HepG2 (cell line): ENCODE measurements around the gene HOXB6. TPM values are rescaled to one million over a fixed set of nuclear protein-coding genes. Genes with fewer than 3 reads are reported as not detected.

ENCODE experiments used
- SIX1 ChIP-seq: sonication (generic); formaldehyde crosslinking; IDR thresholded peaks from 2 replicates; pipeline ENCODE4 v1.4.0; 2020; ENCODE audit warnings: missing genetic modification reagents, borderline replicate concordance
- SP5 ChIP-seq: IDR thresholded peaks from 2 replicates; pipeline ENCODE4 v1.6.1; 2016; ENCODE audit warnings: low read depth, borderline replicate concordance
- polyA plus RNA-seq, 8 experiments: library from polyadenylated mRNA; depleted of rRNA in 3 of 8; stranded (reverse) in 7 of 8; unstranded in 1 of 8; fragments of >200 nt; fragmentation: Illumina TruSeq in 4 of 8; extraction: Trizol in 4 of 8; gene quantifications; 2 replicates each; pipeline versions ENCODE4 v1.2.1 to v1.2.3, GENCODE V29; 2011 to 2016; ENCODE audit warnings: low read depth in 4 of 8, missing spikeins in 1 of 8, mixed read lengths in 1 of 8; ENCODE audit not compliant: insufficient read depth in 1 of 8
- total RNA-seq, 5 experiments: library from RNA; depleted of rRNA; stranded (reverse); fragments of >200 nt; fragmentation: Illumina TruSeq; extraction: Trizol; gene quantifications; 2 replicates each; pipeline ENCODE4 v1.2.3, GENCODE V29; 2016; ENCODE audit warnings: low read depth in 1 of 5
- TF ChIP-seq, protein P1 (sequence below): sonication (generic); formaldehyde crosslinking; IDR thresholded peaks from 2 replicates; pipeline ENCODE4 v1.5.0; 2020; ENCODE audit warnings: mild to moderate bottlenecking, missing genetic modification reagents
- TF ChIP-seq, protein P2 (sequence below): sonication (generic); formaldehyde crosslinking; IDR thresholded peaks from 2 replicates; pipeline ENCODE4 v1.9.0; 2021; ENCODE audit warnings: missing genetic modification reagents, borderline replicate concordance
- TF ChIP-seq, protein P3 (sequence below): sonication (generic); formaldehyde crosslinking; IDR thresholded peaks from 2 replicates; pipeline ENCODE4 v1.5.1; 2020; ENCODE audit warnings: mild to moderate bottlenecking, missing genetic modification reagents
- TF ChIP-seq, protein P4 (sequence below): sonication (generic); formaldehyde crosslinking; IDR thresholded peaks from 2 replicates; pipeline ENCODE4 v1.4.0; 2020; ENCODE audit warnings: missing genetic modification reagents, mild to moderate bottlenecking, borderline replicate concordance

Gene HOXB6
- total and polyA plus RNA-seq, 2 of the 13 experiments (the other 11 are each of a cell fraction or from before 2014, with no cell fraction given) = not detected

DNA sequence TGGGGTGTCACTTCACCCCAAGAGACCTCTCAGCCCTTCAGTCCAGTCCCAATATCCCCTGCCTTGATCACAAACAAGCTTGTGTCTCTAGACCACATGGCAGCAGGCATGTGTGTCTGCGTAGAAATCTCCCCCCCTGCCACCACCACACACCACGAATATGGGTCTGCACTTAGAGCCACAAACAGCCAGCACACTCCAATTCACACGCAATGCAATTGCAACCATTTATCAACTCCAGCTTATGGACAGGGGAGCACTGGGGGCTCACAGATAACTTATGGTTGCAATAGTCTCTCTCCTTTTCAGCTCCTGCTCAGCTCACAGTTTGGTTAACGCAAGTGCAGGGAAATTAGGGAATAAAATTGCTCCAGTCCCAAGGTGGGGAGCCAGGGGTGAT lies 18.8 kb upstream of the HOXB6 start (continued):
- TF ChIP-seq, protein P1, sequence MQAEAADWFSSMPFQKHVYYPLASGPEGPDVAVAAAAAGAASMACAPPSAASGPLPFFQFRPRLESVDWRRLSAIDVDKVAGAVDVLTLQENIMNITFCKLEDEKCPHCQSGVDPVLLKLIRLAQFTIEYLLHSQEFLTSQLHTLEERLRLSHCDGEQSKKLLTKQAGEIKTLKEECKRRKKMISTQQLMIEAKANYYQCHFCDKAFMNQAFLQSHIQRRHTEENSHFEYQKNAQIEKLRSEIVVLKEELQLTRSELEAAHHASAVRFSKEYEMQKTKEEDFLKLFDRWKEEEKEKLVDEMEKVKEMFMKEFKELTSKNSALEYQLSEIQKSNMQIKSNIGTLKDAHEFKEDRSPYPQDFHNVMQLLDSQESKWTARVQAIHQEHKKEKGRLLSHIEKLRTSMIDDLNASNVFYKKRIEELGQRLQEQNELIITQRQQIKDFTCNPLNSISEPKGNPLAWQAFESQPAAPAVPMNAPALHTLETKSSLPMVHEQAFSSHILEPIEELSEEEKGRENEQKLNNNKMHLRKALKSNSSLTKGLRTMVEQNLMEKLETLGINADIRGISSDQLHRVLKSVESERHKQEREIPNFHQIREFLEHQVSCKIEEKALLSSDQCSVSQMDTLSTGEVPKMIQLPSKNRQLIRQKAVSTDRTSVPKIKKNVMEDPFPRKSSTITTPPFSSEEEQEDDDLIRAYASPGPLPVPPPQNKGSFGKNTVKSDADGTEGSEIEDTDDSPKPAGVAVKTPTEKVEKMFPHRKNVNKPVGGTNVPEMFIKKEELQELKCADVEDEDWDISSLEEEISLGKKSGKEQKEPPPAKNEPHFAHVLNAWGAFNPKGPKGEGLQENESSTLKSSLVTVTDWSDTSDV = no peak
- TF ChIP-seq, protein P2, sequence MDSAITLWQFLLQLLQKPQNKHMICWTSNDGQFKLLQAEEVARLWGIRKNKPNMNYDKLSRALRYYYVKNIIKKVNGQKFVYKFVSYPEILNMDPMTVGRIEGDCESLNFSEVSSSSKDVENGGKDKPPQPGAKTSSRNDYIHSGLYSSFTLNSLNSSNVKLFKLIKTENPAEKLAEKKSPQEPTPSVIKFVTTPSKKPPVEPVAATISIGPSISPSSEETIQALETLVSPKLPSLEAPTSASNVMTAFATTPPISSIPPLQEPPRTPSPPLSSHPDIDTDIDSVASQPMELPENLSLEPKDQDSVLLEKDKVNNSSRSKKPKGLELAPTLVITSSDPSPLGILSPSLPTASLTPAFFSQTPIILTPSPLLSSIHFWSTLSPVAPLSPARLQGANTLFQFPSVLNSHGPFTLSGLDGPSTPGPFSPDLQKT (CRISPR knock-in tag) = no peak
- no peak for TF ChIP-seq SP5 (CRISPR knock-in tag)
- TF ChIP-seq, protein P3, sequence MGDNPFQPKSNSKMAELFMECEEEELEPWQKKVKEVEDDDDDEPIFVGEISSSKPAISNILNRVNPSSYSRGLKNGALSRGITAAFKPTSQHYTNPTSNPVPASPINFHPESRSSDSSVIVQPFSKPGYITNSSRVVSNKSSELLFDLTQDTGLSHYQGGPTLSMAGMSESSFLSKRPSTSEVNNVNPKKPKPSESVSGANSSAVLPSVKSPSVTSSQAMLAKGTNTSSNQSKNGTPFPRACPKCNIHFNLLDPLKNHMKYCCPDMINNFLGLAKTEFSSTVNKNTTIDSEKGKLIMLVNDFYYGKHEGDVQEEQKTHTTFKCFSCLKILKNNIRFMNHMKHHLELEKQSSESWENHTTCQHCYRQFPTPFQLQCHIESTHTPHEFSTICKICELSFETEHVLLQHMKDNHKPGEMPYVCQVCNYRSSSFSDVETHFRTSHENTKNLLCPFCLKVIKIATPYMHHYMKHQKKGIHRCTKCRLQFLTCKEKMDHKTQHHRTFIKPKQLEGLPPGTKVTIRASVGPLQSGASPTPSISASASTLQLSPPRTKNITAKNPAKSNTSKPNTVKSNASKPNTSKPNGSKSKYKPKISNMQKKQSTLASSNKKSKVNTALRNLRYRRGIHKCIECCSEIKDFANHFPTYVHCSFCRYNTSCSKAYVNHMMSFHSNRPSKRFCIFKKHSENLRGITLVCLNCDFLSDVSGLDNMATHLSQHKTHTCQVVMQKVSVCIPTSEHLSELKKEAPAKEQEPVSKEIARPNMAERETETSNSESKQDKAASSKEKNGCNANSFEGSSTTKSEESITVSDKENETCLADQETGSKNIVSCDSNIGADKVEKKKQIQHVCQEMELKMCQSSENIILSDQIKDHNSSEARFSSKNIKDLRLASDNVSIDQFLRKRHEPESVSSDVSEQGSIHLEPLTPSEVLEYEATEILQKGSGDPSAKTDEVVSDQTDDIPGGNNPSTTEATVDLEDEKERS (CRISPR knock-in tag) = no peak
- TF ChIP-seq, protein P4, sequence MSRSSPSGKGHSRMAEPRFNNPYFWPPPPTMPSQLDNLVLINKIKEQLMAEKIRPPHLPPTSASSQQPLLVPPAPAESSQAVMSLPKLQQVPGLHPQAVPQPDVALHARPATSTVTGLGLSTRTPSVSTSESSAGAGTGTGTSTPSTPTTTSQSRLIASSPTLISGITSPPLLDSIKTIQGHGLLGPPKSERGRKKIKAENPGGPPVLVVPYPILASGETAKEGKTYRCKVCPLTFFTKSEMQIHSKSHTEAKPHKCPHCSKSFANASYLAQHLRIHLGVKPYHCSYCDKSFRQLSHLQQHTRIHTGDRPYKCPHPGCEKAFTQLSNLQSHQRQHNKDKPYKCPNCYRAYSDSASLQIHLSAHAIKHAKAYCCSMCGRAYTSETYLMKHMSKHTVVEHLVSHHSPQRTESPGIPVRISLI (CRISPR knock-in tag) = no peak
- TF ChIP-seq SIX1 (CRISPR knock-in tag) = no peak
